HUDEP-2 (cell line): ENCODE results near the gene NOL9.
A peak's percentile ranks its signal among the peaks of the same experiment; 100 is the strongest.
"Not testable (repeated sequence)": the region's sequence is repeated elsewhere in the genome, so short reads cannot be mapped to it uniquely, and the experiment has no call there.

Experiments
- DNase-seq, 76 experiments: peaks; one replicate each; lab custom pipeline; 2025; ENCODE audit not compliant: unreplicated experiment in 76 of 76; lab: John Stamatoyannopoulos, UW

NOL9 gene

GRCh38 chr1:6554031-6554906 lies at the start of gene NOL9:
TSS of gene NOL9 (minus strand) at chr1:6554513. CDS start at chr1:6554502, 11 bp downstream.
- DNase-seq = peak in 74 of 76 experiments; percentile 24 to 94 (median 85)

- peak in 33 of 76 experiments; percentile 12 to 78 (median 52) for DNase-seq
These were observed 49.1 kb upstream of the NOL9 start for GRCh38 chr1:6603238-6603914.

GRCh38 chr1:6602669-6603237 lies 48.4 kb upstream of the NOL9 start, which contains the start of gene KLHL21:
TSS of gene KLHL21 (minus strand) at chr1:6602869. CDS start at chr1:6602817, 52 bp downstream.
- peak in 74 of 76 experiments; percentile 35 to 92 (median 82) for DNase-seq

- peak in 21 of 76 experiments; percentile 7 to 70 (median 44) for DNase-seq
These were observed 47.8 kb upstream of the NOL9 start for GRCh38 chr1:6601923-6602668.

GRCh38 chr1:6601049-6601922 lies 47.0 kb upstream of the NOL9 start:
- peak in 75 of 76 experiments; percentile 43 to 96 (median 88) for DNase-seq

- peak in 2 of 76 experiments; percentile 37 to 56 for DNase-seq
These were observed 46.2 kb upstream of the NOL9 start for GRCh38 chr1:6600410-6601048.

GRCh38 chr1:6599991-6600390 lies 45.7 kb upstream of the NOL9 start:
- DNase-seq = not testable (repeated sequence)

GRCh38 chr1:6599141-6599975 lies 45.0 kb upstream of the NOL9 start:
- DNase-seq = no peak

GRCh38 chr1:6597777-6598131 lies 43.4 kb upstream of the NOL9 start:
- DNase-seq = no peak

- no peak for DNase-seq
These were observed 42.8 kb upstream of the NOL9 start for GRCh38 chr1:6596886-6597776.

GRCh38 chr1:6596351-6596750 lies 42.0 kb upstream of the NOL9 start:
- DNase-seq = no peak

GRCh38 chr1:6594977-6595740 lies 40.8 kb upstream of the NOL9 start:
- no peak for DNase-seq

GRCh38 chr1:6593810-6594209 lies 39.5 kb upstream of the NOL9 start:
- DNase-seq = no peak

- no peak for DNase-seq
These were observed 38.7 kb upstream of the NOL9 start for GRCh38 chr1:6592865-6593593.

GRCh38 chr1:6592441-6592840 lies 38.1 kb upstream of the NOL9 start:
- no peak for DNase-seq

- DNase-seq = no peak
These were observed 37.3 kb upstream of the NOL9 start for GRCh38 chr1:6591644-6592043.
